ENCODE results near the gene CARNS1.

CARNS1 gene

GRCh38 chr11:67392183-67392715 lies 23.2 kb upstream of the CARNS1 start:
- peaks cover 0 to 18% of the 10 kb centered on the region in 2 donors for H3K4me1 ChIP-seq (ENCODE audit: control insufficient read depth in 1 of 2, insufficient read depth in 2 of 2, low read length in 2 of 2)
- H3K9me3 ChIP-seq (ENCODE audit: control insufficient read depth in 1 of 2, low read length in 2 of 2), result no peaks in the 10 kb centered on the region
- no peaks in the 10 kb centered on the region for H3K27me3 ChIP-seq (ENCODE audit: low read depth, low read length)
- H3K27ac ChIP-seq (ENCODE audit: low read length), result peak overlapping the region; percentile 31
- H3K36me3 ChIP-seq (ENCODE audit: control insufficient read depth in 1 of 2, insufficient read depth in 2 of 2, low read length in 2 of 2), result peaks cover under 1 to 21% of the 10 kb centered on the region in 2 donors
- peak overlapping the region; percentile 83 to 90 for H3K4me3 ChIP-seq (ENCODE audit: low read depth in 1 of 2, low read length in 2 of 2)

- H3K4me1 ChIP-seq (ENCODE audit: control insufficient read depth in 1 of 2, insufficient read depth in 2 of 2, low read length in 2 of 2), result peaks cover 0 to 21% of the 10 kb centered on the region in 2 donors
- H3K4me3 ChIP-seq (ENCODE audit: low read depth in 1 of 2, low read length in 2 of 2), result no peak overlapping the region
- no peaks in the 10 kb centered on the region for H3K27me3 ChIP-seq (ENCODE audit: low read depth, low read length)
- H3K36me3 ChIP-seq (ENCODE audit: control insufficient read depth in 1 of 2, insufficient read depth in 2 of 2, low read length in 2 of 2), result peaks cover 12 to 33% of the 10 kb centered on the region in 2 donors
- no peak overlapping the region for H3K27ac ChIP-seq (ENCODE audit: low read length)
- no peaks in the 10 kb centered on the region for H3K9me3 ChIP-seq (ENCODE audit: control insufficient read depth in 1 of 2, low read length in 2 of 2)
These were observed 22.0 kb upstream of the CARNS1 start for GRCh38 chr11:67393437-67393836.

GRCh38 chr11:67393990-67394389 lies 21.5 kb upstream of the CARNS1 start:
- no peaks in the 10 kb centered on the region for H3K27me3 ChIP-seq (ENCODE audit: low read depth, low read length)
- peaks cover 0 to 24% of the 10 kb centered on the region in 2 donors for H3K4me1 ChIP-seq (ENCODE audit: control insufficient read depth in 1 of 2, insufficient read depth in 2 of 2, low read length in 2 of 2)
- no peak overlapping the region for H3K4me3 ChIP-seq (ENCODE audit: low read depth in 1 of 2, low read length in 2 of 2)
- peaks cover 14 to 38% of the 10 kb centered on the region in 2 donors for H3K36me3 ChIP-seq (ENCODE audit: control insufficient read depth in 1 of 2, insufficient read depth in 2 of 2, low read length in 2 of 2)
- H3K9me3 ChIP-seq (ENCODE audit: control insufficient read depth in 1 of 2, low read length in 2 of 2), result no peaks in the 10 kb centered on the region
- H3K27ac ChIP-seq (ENCODE audit: low read length), result no peak overlapping the region

- Histone ChIP-seq H3K9me3 (ENCODE audit: control insufficient read depth in 1 of 2, low read length in 2 of 2) (no peaks in the 10 kb centered on the region), H3K36me3 (ENCODE audit: control insufficient read depth in 1 of 2, insufficient read depth in 2 of 2, low read length in 2 of 2) (peaks cover 14 to 43% of the 10 kb centered on the region in 2 donors), H3K4me3 (ENCODE audit: low read depth in 1 of 2, low read length in 2 of 2) (no peak overlapping the region), H3K27me3 (ENCODE audit: low read depth, low read length) (no peaks in the 10 kb centered on the region), H3K27ac (ENCODE audit: low read length) (no peak overlapping the region), H3K4me1 (ENCODE audit: control insufficient read depth in 1 of 2, insufficient read depth in 2 of 2, low read length in 2 of 2) (peaks cover 4 to 39% of the 10 kb centered on the region in 2 donors)
These were observed 19.8 kb upstream of the CARNS1 start for GRCh38 chr11:67395555-67396258.

GRCh38 chr11:67396259-67396581 lies 19.3 kb upstream of the CARNS1 start:
- peaks cover 5 to 37% of the 10 kb centered on the region in 2 donors for H3K4me1 ChIP-seq (ENCODE audit: control insufficient read depth in 1 of 2, insufficient read depth in 2 of 2, low read length in 2 of 2)
- H3K4me3 ChIP-seq (ENCODE audit: low read depth in 1 of 2, low read length in 2 of 2), result no peak overlapping the region
- H3K36me3 ChIP-seq (ENCODE audit: control insufficient read depth in 1 of 2, insufficient read depth in 2 of 2, low read length in 2 of 2), result peaks cover 14 to 43% of the 10 kb centered on the region in 2 donors
- H3K9me3 ChIP-seq (ENCODE audit: control insufficient read depth in 1 of 2, low read length in 2 of 2), result no peaks in the 10 kb centered on the region
- no peaks in the 10 kb centered on the region for H3K27me3 ChIP-seq (ENCODE audit: low read depth, low read length)
- H3K27ac ChIP-seq (ENCODE audit: low read length), result no peak overlapping the region

- no peak overlapping the region for H3K27ac ChIP-seq (ENCODE audit: low read length)
- H3K4me1 ChIP-seq (ENCODE audit: control insufficient read depth in 1 of 2, insufficient read depth in 2 of 2, low read length in 2 of 2), result peaks cover 5 to 36% of the 10 kb centered on the region in 2 donors
- peaks cover 14 to 43% of the 10 kb centered on the region in 2 donors for H3K36me3 ChIP-seq (ENCODE audit: control insufficient read depth in 1 of 2, insufficient read depth in 2 of 2, low read length in 2 of 2)
- H3K9me3 ChIP-seq (ENCODE audit: control insufficient read depth in 1 of 2, low read length in 2 of 2), result no peaks in the 10 kb centered on the region
- H3K4me3 ChIP-seq (ENCODE audit: low read depth in 1 of 2, low read length in 2 of 2), result no peak overlapping the region
- no peaks in the 10 kb centered on the region for H3K27me3 ChIP-seq (ENCODE audit: low read depth, low read length)
These were observed 18.7 kb upstream of the CARNS1 start for GRCh38 chr11:67396587-67397389.

- H3K4me1 ChIP-seq (ENCODE audit: control insufficient read depth in 1 of 2, insufficient read depth in 2 of 2, low read length in 2 of 2), result peaks cover 5 to 38% of the 10 kb centered on the region in 2 donors
- no peak overlapping the region for H3K27ac ChIP-seq (ENCODE audit: low read length)
- H3K36me3 ChIP-seq (ENCODE audit: control insufficient read depth in 1 of 2, insufficient read depth in 2 of 2, low read length in 2 of 2), result peaks cover 14 to 43% of the 10 kb centered on the region in 2 donors
- H3K27me3 ChIP-seq (ENCODE audit: low read depth, low read length), result no peaks in the 10 kb centered on the region
- H3K4me3 ChIP-seq (ENCODE audit: low read depth in 1 of 2, low read length in 2 of 2), result no peak overlapping the region
- H3K9me3 ChIP-seq (ENCODE audit: control insufficient read depth in 1 of 2, low read length in 2 of 2), result no peaks in the 10 kb centered on the region
These were observed 17.9 kb upstream of the CARNS1 start for GRCh38 chr11:67397536-67397935.

- H3K4me3 ChIP-seq (ENCODE audit: low read depth in 1 of 2, low read length in 2 of 2), result no peak overlapping the region
- H3K9me3 ChIP-seq (ENCODE audit: control insufficient read depth in 1 of 2, low read length in 2 of 2), result no peaks in the 10 kb centered on the region
- no peak overlapping the region for H3K27ac ChIP-seq (ENCODE audit: low read length)
- H3K36me3 ChIP-seq (ENCODE audit: control insufficient read depth in 1 of 2, insufficient read depth in 2 of 2, low read length in 2 of 2), result peaks cover 14 to 43% of the 10 kb centered on the region in 2 donors
- H3K27me3 ChIP-seq (ENCODE audit: low read depth, low read length), result no peaks in the 10 kb centered on the region
- H3K4me1 ChIP-seq (ENCODE audit: control insufficient read depth in 1 of 2, insufficient read depth in 2 of 2, low read length in 2 of 2), result peaks cover 5 to 39% of the 10 kb centered on the region in 2 donors
These were observed 17.4 kb upstream of the CARNS1 start for GRCh38 chr11:67397986-67398660.

GRCh38 chr11:67398661-67399563 lies 16.6 kb upstream of the CARNS1 start:
- H3K27me3 ChIP-seq (ENCODE audit: low read depth, low read length), result no peaks in the 10 kb centered on the region
- peaks cover 5 to 39% of the 10 kb centered on the region in 2 donors for H3K4me1 ChIP-seq (ENCODE audit: control insufficient read depth in 1 of 2, insufficient read depth in 2 of 2, low read length in 2 of 2)
- H3K27ac ChIP-seq (ENCODE audit: low read length), result no peak overlapping the region
- H3K9me3 ChIP-seq (ENCODE audit: control insufficient read depth in 1 of 2, low read length in 2 of 2), result no peaks in the 10 kb centered on the region
- peaks cover 14 to 38% of the 10 kb centered on the region in 2 donors for H3K36me3 ChIP-seq (ENCODE audit: control insufficient read depth in 1 of 2, insufficient read depth in 2 of 2, low read length in 2 of 2)
- H3K4me3 ChIP-seq (ENCODE audit: low read depth in 1 of 2, low read length in 2 of 2), result no peak overlapping the region

- peak overlapping the region; percentile 82 to 90 for H3K4me3 ChIP-seq (ENCODE audit: low read depth in 1 of 2, low read length in 2 of 2)
- H3K4me1 ChIP-seq (ENCODE audit: control insufficient read depth in 1 of 2, insufficient read depth in 2 of 2, low read length in 2 of 2), result peaks cover 5 to 39% of the 10 kb centered on the region in 2 donors
- peaks cover 14 to 38% of the 10 kb centered on the region in 2 donors for H3K36me3 ChIP-seq (ENCODE audit: control insufficient read depth in 1 of 2, insufficient read depth in 2 of 2, low read length in 2 of 2)
- H3K27ac ChIP-seq (ENCODE audit: low read length), result peak overlapping the region; percentile 69
- no peaks in the 10 kb centered on the region for H3K9me3 ChIP-seq (ENCODE audit: control insufficient read depth in 1 of 2, low read length in 2 of 2)
- no peaks in the 10 kb centered on the region for H3K27me3 ChIP-seq (ENCODE audit: low read depth, low read length)
These were observed 15.1 kb upstream of the CARNS1 start for GRCh38 chr11:67400251-67400941.

Measured in muscle layer of duodenum (tissue), 2 donors.